K562 (cell line): ENCODE results near the gene SLC20A1. TPM values are rescaled to one million over a fixed set of nuclear protein-coding genes. Genes with fewer than 3 reads are reported as not detected.

Experiments
- ATAC-seq: fragments of 200-7000 bp; cut with Tn5 transposase; 3 replicates; pipeline ENCODE4 v1.9.1; 2020; ENCODE audit warnings: moderate library complexity
- BruUV-seq: library from RNA; stranded (reverse); fragments of 400-500 nt; replicated peaks from 2 replicates; lab custom pipeline; 2021; lab: Mats Ljungman, UMichigan
- CTCF ChIA-PET: fragments of 300-600 bp; formaldehyde crosslinking; extraction: SDS; loops from one replicate; lab custom pipeline; 2021; ENCODE audit warnings: low intra/inter-chr PET ratio; lab: Yijun Ruan, JAX
- POLR2A ChIA-PET: fragments of 300-600, 350-650 bp; sonication (Branson Sonifier 250); formaldehyde crosslinking; extraction: SDS; loops from one replicate; lab custom pipeline; 2021; ENCODE audit warnings: antibody characterized with exemption, inconsistent platforms; lab: Yijun Ruan, JAX
- DNase-seq, 4 experiments: peaks; one replicate each; pipeline versions ENCODE4 v3.0.0 to v3.0.0-alpha.2; 2011 to 2018; ENCODE audit warnings: low spot score in 3 of 4, mixed read lengths in 3 of 4; ENCODE audit errors: extremely low read depth in 1 of 4
- FAIRE-seq: peaks from 2 replicates; lab custom pipeline; 2011; peaks lifted over from hg19 to GRCh38; lab: Jason Lieb, UNC
- H2AFZ ChIP-seq: 2 replicates; pipeline ENCODE4 v1.6.0; 2011; ENCODE audit warnings: low read depth, low read length, control low read depth, inconsistent platforms
- H3K27ac ChIP-seq: fragments of 200-600 bp; 3 replicates; pipeline ENCODE4 v1.8.0; 2011; ENCODE audit warnings: low read depth, mild to moderate bottlenecking, control low read depth, inconsistent platforms, low read length, moderate library complexity, mixed read lengths; ENCODE audit errors: extremely low read depth
- H3K27me3 ChIP-seq, 2 experiments: fragments of 300-600 bp in 1 of 2; 2 replicates in 1 of 2; 3 replicates in 1 of 2; pipeline versions ENCODE4 v1.6.0 to v1.8.0; 2011; ENCODE audit warnings: inconsistent platforms in 2 of 2, low read length in 2 of 2, mild to moderate bottlenecking in 1 of 2, mixed read lengths in 1 of 2, moderate library complexity in 1 of 2; ENCODE audit not compliant: control insufficient read depth in 2 of 2, insufficient read depth in 2 of 2
- H3K36me3 ChIP-seq: fragments of 300-600 bp; 3 replicates; pipeline ENCODE4 v1.8.0; 2011; ENCODE audit warnings: mild to moderate bottlenecking, low read length, inconsistent platforms; ENCODE audit not compliant: control insufficient read depth, insufficient read depth
- H3K4me1 ChIP-seq, 2 experiments: fragments of 200-600 bp in 1 of 2; replicated peaks in 1 of 2; 2 replicates in 1 of 2; 3 replicates in 1 of 2; pipeline versions ENCODE4 v1.5.1 to v1.8.0; 2011; ENCODE audit warnings: inconsistent platforms in 2 of 2, low read length in 2 of 2, mild to moderate bottlenecking in 1 of 2, mixed read lengths in 1 of 2, moderate library complexity in 1 of 2; ENCODE audit not compliant: control insufficient read depth in 2 of 2, insufficient read depth in 2 of 2
- H3K4me2 ChIP-seq: 2 replicates; pipeline ENCODE4 v1.6.1; 2011; ENCODE audit warnings: low read length, control low read depth, inconsistent platforms, mixed read lengths; ENCODE audit not compliant: insufficient read depth
- H3K4me3 ChIP-seq: fragments of 200-600 bp; sonication (generic), shearing (Covaris generic); 2 replicates; pipeline ENCODE4 v1.5.1; 2016; ENCODE audit warnings: control low read depth, inconsistent platforms
- H3K79me2 ChIP-seq: fragments of 200-600 bp; 3 replicates; pipeline ENCODE4 v1.8.0; 2011; ENCODE audit warnings: low read length, inconsistent platforms; ENCODE audit not compliant: control insufficient read depth, insufficient read depth
- H3K9ac ChIP-seq, 2 experiments: 2 replicates each; pipeline versions ENCODE4 v1.6.0 to v1.6.1; 2011; ENCODE audit warnings: low read depth in 2 of 2, low read length in 2 of 2, control low read depth in 1 of 2, inconsistent platforms in 1 of 2, mild to moderate bottlenecking in 1 of 2, mixed read lengths in 1 of 2; ENCODE audit not compliant: insufficient read depth in 1 of 2
- H3K9me1 ChIP-seq: one replicate; pipeline ENCODE4 v1.6.0; 2011; ENCODE audit warnings: inconsistent platforms, mild to moderate bottlenecking, low read length, moderate library complexity; ENCODE audit not compliant: control insufficient read depth, insufficient read depth
- H3K9me3 ChIP-seq: replicated peaks from 2 replicates; pipeline ENCODE4 v1.5.1; 2011; ENCODE audit warnings: low read depth, low read length, inconsistent platforms; ENCODE audit not compliant: control insufficient read depth, insufficient read depth
- H4K20me1 ChIP-seq: replicated peaks from 2 replicates; pipeline ENCODE4 v1.6.1; 2011; ENCODE audit warnings: low read length, inconsistent platforms, mixed read lengths; ENCODE audit not compliant: control insufficient read depth, insufficient read depth
- CBX2 ChIP-seq: fragments of 200-600 bp; sonication (generic); IDR thresholded peaks from one replicate; pipeline ENCODE4 v1.6.1; 2012; ENCODE audit warnings: mild to moderate bottlenecking, low read length, inconsistent platforms; ENCODE audit not compliant: insufficient read depth, poor library complexity, severe bottlenecking
- EGR1 ChIP-seq: fragments of 450-650 bp; conservative IDR thresholded peaks from 2 replicates; pipeline ENCODE4 v1.6.1; 2017; ENCODE audit warnings: mild to moderate bottlenecking
- GATA2 ChIP-seq: sonication (generic); formaldehyde crosslinking; IDR thresholded peaks from 2 replicates; pipeline ENCODE4 v1.4.0; 2020; ENCODE audit warnings: mild to moderate bottlenecking, missing genetic modification reagents
- GTF2A2 ChIP-seq: IDR thresholded peaks from 2 replicates; pipeline ENCODE4 v1.6.1; 2016; ENCODE audit warnings: mild to moderate bottlenecking, missing genetic modification characterization, missing compliant biosample characterization
- HDAC2 ChIP-seq: fragments of 450-650 bp; IDR thresholded peaks from 2 replicates; pipeline ENCODE4 v1.6.1; 2016; ENCODE audit warnings: mild to moderate bottlenecking
- HDAC6 ChIP-seq: IDR thresholded peaks from 2 replicates; pipeline ENCODE4 v1.6.1; 2012; ENCODE audit warnings: low read depth, mild to moderate bottlenecking, control low read depth, inconsistent platforms, low read length, moderate library complexity
- HEY1 ChIP-seq: fragments of 250-450 bp; sonication (Bioruptor Pico); IDR thresholded peaks from 2 replicates; pipeline ENCODE4 v1.5.0; 2020; ENCODE audit warnings: mild to moderate bottlenecking, moderate library complexity, borderline replicate concordance
- NELFE ChIP-seq: IDR thresholded peaks from 2 replicates; pipeline ENCODE4 v1.6.1; 2011; ENCODE audit warnings: mild to moderate bottlenecking; ENCODE audit not compliant: insufficient read depth, insufficient read length
- NFATC3 ChIP-seq: fragments of 450-650 bp; IDR thresholded peaks from 2 replicates; pipeline ENCODE4 v1.6.1; 2017; ENCODE audit warnings: mild to moderate bottlenecking
- NFE2 ChIP-seq: IDR thresholded peaks from 2 replicates; pipeline ENCODE4 v1.6.1; 2014; ENCODE audit warnings: antibody characterized with exemption, low read depth
- NR2C2 ChIP-seq, 2 experiments: fragments of 200-800 bp in 1 of 2; sonication (Bioruptor generic) in 1 of 2; sonication (generic) in 1 of 2; formaldehyde crosslinking in 1 of 2; IDR thresholded peaks; 2 replicates each; pipeline versions ENCODE4 v1.6.1 to v1.8.0; 2016 to 2022; ENCODE audit warnings: mild to moderate bottlenecking in 1 of 2, missing compliant biosample characterization in 1 of 2, missing genetic modification characterization in 1 of 2, missing genetic modification reagents in 1 of 2
- NUFIP1 ChIP-seq: fragments of 450-650 bp; IDR thresholded peaks from 2 replicates; pipeline ENCODE4 v1.6.1; 2018; ENCODE audit not compliant: partially characterized antibody
- PTBP1 ChIP-seq: fragments of 200-400 bp; formaldehyde crosslinking; IDR thresholded peaks from 2 replicates; pipeline ENCODE4 v1.6.1; 2017; ENCODE audit warnings: low read depth, low read length
- SAFB ChIP-seq: fragments of 200-400 bp; formaldehyde crosslinking; IDR thresholded peaks from 2 replicates; pipeline ENCODE4 v1.6.1; 2017; ENCODE audit warnings: low read depth, low read length, borderline replicate concordance
- TARDBP ChIP-seq: fragments of 450-650 bp; IDR thresholded peaks from 2 replicates; pipeline ENCODE4 v1.6.1; 2016
- TBL1XR1 ChIP-seq, 2 experiments: IDR thresholded peaks; 2 replicates each; pipeline ENCODE4 v1.6.1; 2012; ENCODE audit warnings: improper control_type of control experiment in 2 of 2, low read length in 2 of 2, mild to moderate bottlenecking in 1 of 2
- TCF7L2 ChIP-seq: fragments of 150-350 bp; IDR thresholded peaks from 2 replicates; pipeline ENCODE4 v1.6.1; 2016; ENCODE audit warnings: low read depth, mild to moderate bottlenecking, low read length, moderate library complexity
- ZKSCAN8 ChIP-seq: fragments of 200-800 bp; sonication (Bioruptor generic); IDR thresholded peaks from 2 replicates; pipeline ENCODE4 v1.6.1; 2016; ENCODE audit warnings: missing genetic modification characterization, missing compliant biosample characterization
- ZNF445 ChIP-seq: fragments of 250-450 bp; sonication (Bioruptor Pico); IDR thresholded peaks from 2 replicates; pipeline ENCODE4 v1.4.0; 2020; ENCODE audit warnings: low read depth, mild to moderate bottlenecking, moderate library complexity
- WGBS: fragments of 100-300 bp; shearing (Covaris generic); methylation state at CpG from one replicate; pipeline ENCODE4 v1.1.6; 2016; ENCODE audit warnings: low coverage, mixed read lengths; ENCODE audit not compliant: insufficient coverage; ENCODE audit errors: missing lambda C conversion rate; 5-methylcytosine and 5-hydroxymethylcytosine counted together
- in situ Hi-C: fragments of 300-500 bp; cut with MboI; formaldehyde crosslinking; loops from 4 replicates; pipeline ENCODE4 v1.15.0; 2018; ENCODE audit warnings: inconsistent platforms, mixed read lengths
- intact Hi-C: fragments of 100-400 bp; cut with micrococcal nuclease; formaldehyde crosslinking; loops from 2 replicates; pipeline ENCODE4 v1.14.2; 2022
- polyA plus RNA-seq, 8 experiments: library from polyadenylated mRNA; depleted of rRNA in 4 of 8; stranded (reverse) in 5 of 8; unstranded in 3 of 8; fragments of >200 nt; fragmentation: Nextera tagmentation in 2 of 8; fragmentation: Illumina TruSeq in 1 of 8; extraction: Ambion mirVana in 2 of 8; extraction: Trizol in 1 of 8; gene quantifications; 2 replicates each; pipeline versions ENCODE4 v1.2.1 to v1.2.3, GENCODE V29; 2011 to 2014; ENCODE audit warnings: inconsistent platforms in 1 of 8, missing spikeins in 1 of 8
- total RNA-seq, 7 experiments: library from RNA; depleted of rRNA in 6 of 7; stranded (reverse); fragments of >200 nt in 6 of 7; fragmentation: Illumina TruSeq in 2 of 7; extraction: Trizol in 2 of 7; gene quantifications; 2 replicates each; pipeline versions ENCODE4 v1.2.1 to v1.2.3, GENCODE V29; 2011 to 2021; ENCODE audit warnings: low replicate concordance in 1 of 7
- TF ChIP-seq, protein P1 (sequence below): sonication (generic); formaldehyde crosslinking; IDR thresholded peaks from 2 replicates; pipeline ENCODE4 v1.9.0; 2022; ENCODE audit warnings: mild to moderate bottlenecking, missing genetic modification reagents
- TF ChIP-seq, protein P2 (sequence below): fragments of 450-650 bp; conservative IDR thresholded peaks from 2 replicates; pipeline ENCODE4 v1.6.1; 2016; ENCODE audit warnings: missing genetic modification characterization, low read depth, mild to moderate bottlenecking, missing compliant biosample characterization, moderate library complexity

The SLC20A1 gene
- total and polyA plus RNA-seq, 9 of the 15 experiments (the other 6 are each of a cell fraction or from before 2014, with no cell fraction given) = 53.8 to 150 (median 74.7) TPM

DNA sequence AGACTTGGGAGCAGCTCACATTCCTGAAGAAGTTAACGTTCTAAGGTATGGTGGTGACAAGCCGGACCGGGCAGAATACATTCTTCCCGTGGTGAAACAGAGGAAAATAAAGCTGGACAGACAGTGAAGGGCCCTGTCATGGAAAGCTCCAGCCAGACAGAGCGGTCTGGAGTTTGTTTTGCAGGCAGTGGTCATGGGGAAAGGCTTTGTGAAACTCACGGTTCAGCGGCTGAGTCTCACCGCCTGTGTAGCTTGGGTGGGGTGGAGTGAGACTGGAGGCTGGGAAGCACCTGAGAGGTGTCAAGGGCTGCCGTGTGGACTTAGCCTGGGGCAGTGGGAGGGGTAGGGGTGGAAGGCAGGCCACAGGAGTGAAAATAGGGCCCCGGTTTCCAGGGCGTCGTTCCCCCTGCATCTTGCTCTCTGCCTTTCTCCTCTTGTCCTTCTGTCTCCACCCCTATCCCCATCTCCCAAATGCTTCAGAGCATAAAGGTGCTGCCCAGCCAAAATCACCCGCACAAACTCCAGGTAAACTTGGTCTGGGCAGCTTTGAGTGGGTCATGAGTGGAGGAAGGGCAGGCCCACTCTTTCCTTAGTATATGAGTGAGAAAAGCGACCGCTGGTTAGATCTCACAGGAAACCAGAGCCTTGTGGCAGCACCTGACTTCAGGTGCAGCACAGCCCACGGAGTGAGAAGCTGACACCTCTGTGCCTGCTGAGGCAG lies 11.4 kb upstream of the SLC20A1 start (continued):
- TF ChIP-seq ZKSCAN8 (no peak), NUFIP1 (no peak), PTBP1 (no peak), HDAC6 (no peak)

DNA sequence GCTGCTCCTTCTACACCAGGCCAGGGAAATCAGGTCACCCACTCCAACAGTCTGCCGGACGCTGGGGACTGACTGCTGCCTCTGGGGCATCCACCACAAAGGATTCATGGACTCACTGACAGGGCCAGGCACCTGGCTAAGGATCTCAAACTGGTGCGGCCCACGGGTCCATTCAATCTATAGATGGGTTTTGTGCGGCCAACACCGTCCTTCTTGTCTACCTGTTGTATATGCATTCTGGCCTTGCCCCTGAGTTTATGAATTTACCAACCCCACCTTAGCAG lies 10.9 kb upstream of the SLC20A1 start:
- H3K9ac ChIP-seq = no peak overlapping the region; a peak in 1 of 4 replicates
- H3K36me3 ChIP-seq = no peaks in the 10 kb centered on the region
- ATAC-seq (no peak), DNase-seq (no peak), FAIRE-seq (no peak)
- no peak overlapping the region for H2AFZ ChIP-seq
- H3K27me3 ChIP-seq = no peaks in the 10 kb centered on the region
- no peaks in the 10 kb centered on the region for H3K9me3 ChIP-seq
- in situ Hi-C loops (no loop called here), intact Hi-C loops (no loop called here)
- no peak overlapping the region for H3K27ac ChIP-seq
- H3K79me2 ChIP-seq = no peaks in the 10 kb centered on the region
- BruUV-seq = no TSS peak
- H4K20me1 ChIP-seq = no peaks in the 10 kb centered on the region
- no peak overlapping the region for H3K4me2 ChIP-seq
- WGBS = 65% methylated on average over 6 of the region's 6 CpGs
- POLR2A ChIA-PET = interaction anchor here (7.5 kb wide), 1 partner anchor 10 kb away, joined by 84 read pairs; the partner anchor contains the start of gene SLC20A1
- CTCF ChIA-PET = no interaction called here
- no peak overlapping the region for H3K4me3 ChIP-seq
- H3K9me1 ChIP-seq = no peaks in the 10 kb centered on the region
- H3K4me1 ChIP-seq = peaks cover 12 to 24% of the 10 kb centered on the region in 2 experiments
- TF ChIP-seq, protein P1, sequence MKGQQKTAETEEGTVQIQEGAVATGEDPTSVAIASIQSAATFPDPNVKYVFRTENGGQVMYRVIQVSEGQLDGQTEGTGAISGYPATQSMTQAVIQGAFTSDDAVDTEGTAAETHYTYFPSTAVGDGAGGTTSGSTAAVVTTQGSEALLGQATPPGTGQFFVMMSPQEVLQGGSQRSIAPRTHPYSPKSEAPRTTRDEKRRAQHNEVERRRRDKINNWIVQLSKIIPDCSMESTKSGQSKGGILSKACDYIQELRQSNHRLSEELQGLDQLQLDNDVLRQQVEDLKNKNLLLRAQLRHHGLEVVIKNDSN (CRISPR knock-in tag) = no peak
- TF ChIP-seq, protein P2, sequence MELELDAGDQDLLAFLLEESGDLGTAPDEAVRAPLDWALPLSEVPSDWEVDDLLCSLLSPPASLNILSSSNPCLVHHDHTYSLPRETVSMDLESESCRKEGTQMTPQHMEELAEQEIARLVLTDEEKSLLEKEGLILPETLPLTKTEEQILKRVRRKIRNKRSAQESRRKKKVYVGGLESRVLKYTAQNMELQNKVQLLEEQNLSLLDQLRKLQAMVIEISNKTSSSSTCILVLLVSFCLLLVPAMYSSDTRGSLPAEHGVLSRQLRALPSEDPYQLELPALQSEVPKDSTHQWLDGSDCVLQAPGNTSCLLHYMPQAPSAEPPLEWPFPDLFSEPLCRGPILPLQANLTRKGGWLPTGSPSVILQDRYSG (tag) = no peak
- TF ChIP-seq EGR1 = no peak
- no peak for TF ChIP-seq ZNF445 (CRISPR knock-in tag)
- no peak for TF ChIP-seq TBL1XR1 (IDR thresholded peaks at IDR 0.05; ENCODE audit: low read length in 2 of 2)
- TF ChIP-seq NFE2 = no peak
- no peak for TF ChIP-seq HDAC2
- no peak for TF ChIP-seq CBX2
- TF ChIP-seq TARDBP = no peak
- no peak for TF ChIP-seq HEY1
- TF ChIP-seq GATA2 (CRISPR knock-in tag) = no peak
- TF ChIP-seq NFATC3 = no peak
- no peak for TF ChIP-seq GTF2A2
- TF ChIP-seq TCF7L2 = no peak
- no peak for TF ChIP-seq SAFB
- TF ChIP-seq NR2C2 (CRISPR knock-in tag; IDR thresholded peaks at IDR 0.05) = no peak
- TF ChIP-seq NR2C2 (tag; IDR thresholded peaks at IDR 0.05) = no peak
- TF ChIP-seq NELFE = no peak
